GM19240 (cell line): ENCODE results near the gene ARR3.
"Not testable (repeated sequence)": the region's sequence is repeated elsewhere in the genome, so short reads cannot be mapped to it uniquely, and the experiment has no call there.

Experiments
- DNase-seq: peaks from one replicate; pipeline ENCODE4 v3.0.0; 2011; ENCODE audit warnings: low spot score; ENCODE audit not compliant: insufficient read length

ARR3 gene

GRCh38 chrX:70279081-70279480 lies 10.9 kb downstream of the ARR3 start:
- no peak for DNase-seq

GRCh38 chrX:70280573-70280972 lies 12.4 kb downstream of the ARR3 start:
- DNase-seq, result no peak

GRCh38 chrX:70281951-70282350 lies 13.8 kb downstream of the ARR3 start, which contains the start of gene RAB41:
Gene RAB41 (plus strand): TSS chrX:70282172. CDS start chrX:70282218, 46 bp downstream.
- no peak for DNase-seq

GRCh38 chrX:70289168-70289792 lies 21.1 kb downstream of the ARR3 start:
- no peak for DNase-seq

- peak; percentile 88 for DNase-seq
These were observed 21.9 kb downstream of the ARR3 start, which contains the start of the genes KIF4A and PDZD11 for GRCh38 chrX:70289793-70290770. Gene KIF4A (plus strand): TSS chrX:70290104. CDS start chrX:70290459, 355 bp downstream. Gene PDZD11 (minus strand): TSS chrX:70289927. CDS start chrX:70289341, 586 bp downstream.

- DNase-seq, result no peak
These were observed 24.7 kb downstream of the ARR3 start for GRCh38 chrX:70292788-70293187.

GRCh38 chrX:70293621-70294020 lies 25.5 kb downstream of the ARR3 start:
- no peak for DNase-seq

- no peak for DNase-seq
These were observed 33.6 kb downstream of the ARR3 start for GRCh38 chrX:70301716-70302115.

- DNase-seq, result no peak
These were observed 45.4 kb downstream of the ARR3 start for GRCh38 chrX:70313503-70313902.

GRCh38 chrX:70322784-70323183 lies 54.6 kb downstream of the ARR3 start:
- DNase-seq, result no peak

GRCh38 chrX:70323628-70324027 lies 55.5 kb downstream of the ARR3 start:
- DNase-seq, result not testable (repeated sequence)

GRCh38 chrX:70324326-70324725 lies 56.2 kb downstream of the ARR3 start:
- DNase-seq, result no peak

- DNase-seq, result no peak
These were observed 63.0 kb downstream of the ARR3 start for GRCh38 chrX:70331161-70331560.
